Osteocyte (in vitro differentiated cells): ENCODE results near the gene MSANTD1. TPM values are rescaled to one million over a fixed set of nuclear protein-coding genes. Genes with fewer than 3 reads are reported as not detected.

ENCODE experiments used
- DNase-seq: peaks from one replicate; pipeline ENCODE4 v3.0.0; 2021; ENCODE audit warnings: mixed read lengths; ENCODE audit not compliant: unreplicated experiment; ENCODE audit errors: extremely low spot score
- H3K27ac Mint-ChIP-seq: one replicate; pipeline ENCODE4 v1.8.0; 2021; ENCODE audit warnings: mild to moderate bottlenecking, mixed read lengths; ENCODE audit not compliant: unreplicated experiment
- H3K27me3 Mint-ChIP-seq: one replicate; pipeline ENCODE4 v1.8.0; 2021; ENCODE audit warnings: mixed read lengths; ENCODE audit not compliant: unreplicated experiment
- H3K36me3 Mint-ChIP-seq: one replicate; pipeline ENCODE4 v1.8.0; 2021; ENCODE audit warnings: mixed read lengths; ENCODE audit not compliant: unreplicated experiment
- H3K4me1 Mint-ChIP-seq: one replicate; pipeline ENCODE4 v1.8.0; 2021; ENCODE audit warnings: mixed read lengths; ENCODE audit not compliant: unreplicated experiment
- H3K4me3 Mint-ChIP-seq: one replicate; pipeline ENCODE4 v1.8.0; 2021; ENCODE audit warnings: mild to moderate bottlenecking, moderate library complexity, mixed read lengths; ENCODE audit not compliant: unreplicated experiment
- H3K9me3 Mint-ChIP-seq: one replicate; pipeline ENCODE4 v1.8.0; 2021; ENCODE audit warnings: mixed read lengths; ENCODE audit not compliant: unreplicated experiment
- CTCF ChIP-seq: fragments of 200-600 bp; sonication (generic); IDR thresholded peaks from 2 replicates; pipeline ENCODE4 v1.5.0; 2021; ENCODE audit warnings: antibody characterized with exemption, mild to moderate bottlenecking, moderate library complexity
- total RNA-seq: library from RNA; stranded (reverse); gene quantifications from 2 replicates; pipeline ENCODE4 v1.2.1, GENCODE V29; 2021

Gene MSANTD1
- total RNA-seq, 1 donor from 2014 or later, result 0.83 TPM

GRCh38 chr4:3295837-3296624, 47.1 kb downstream of the MSANTD1 start:
- no peak for TF ChIP-seq CTCF
- Mint-ChIP-seq H3K27ac (no peak overlapping the region), H3K27me3 (no peaks in the 10 kb centered on the region), H3K4me3 (no peak overlapping the region), H3K36me3 (peaks cover 21% of the 10 kb centered on the region), H3K4me1 (peaks cover 26% of the 10 kb centered on the region), H3K9me3 (peaks cover 9% of the 10 kb centered on the region)
- DNase-seq, result peak; percentile 66

- Mint-ChIP-seq H3K27ac (no peak overlapping the region), H3K4me1 (peaks cover 24% of the 10 kb centered on the region), H3K4me3 (no peak overlapping the region), H3K36me3 (peaks cover 21% of the 10 kb centered on the region), H3K9me3 (peaks cover 9% of the 10 kb centered on the region), H3K27me3 (no peaks in the 10 kb centered on the region)
- TF ChIP-seq CTCF, result no peak
- DNase-seq, result peak; percentile 66
Measured at GRCh38 chr4:3296651-3297050, 47.7 kb downstream of the MSANTD1 start.

- Mint-ChIP-seq H3K4me3 (no peak overlapping the region), H3K27me3 (no peaks in the 10 kb centered on the region), H3K9me3 (peaks cover 9% of the 10 kb centered on the region), H3K36me3 (peaks cover 21% of the 10 kb centered on the region), H3K27ac (no peak overlapping the region), H3K4me1 (peaks cover 23% of the 10 kb centered on the region)
- no peak for TF ChIP-seq CTCF
- DNase-seq, result peak; percentile 67
Measured at GRCh38 chr4:3297066-3297859, 48.3 kb downstream of the MSANTD1 start.

- no peak for DNase-seq
- Mint-ChIP-seq H3K9me3 (peaks cover 9% of the 10 kb centered on the region), H3K27me3 (no peaks in the 10 kb centered on the region), H3K4me1 (peaks cover 20% of the 10 kb centered on the region), H3K36me3 (peaks cover 21% of the 10 kb centered on the region), H3K27ac (no peak overlapping the region), H3K4me3 (no peak overlapping the region)
- TF ChIP-seq CTCF, result no peak
Measured at GRCh38 chr4:3299122-3299975, 50.4 kb downstream of the MSANTD1 start.
